ENCODE data around the gene FGFR3. TPM values are rescaled to one million over a fixed set of nuclear protein-coding genes. Genes with fewer than 3 reads are reported as not detected.

Gene FGFR3
- polyA plus RNA-seq, 1 donor from 2014 or later = 0.48 TPM

GRCh38 chr4:1831331-1831730 is 38.2 kb downstream of the FGFR3 start:
- no peak overlapping the region for H3K9ac ChIP-seq (ENCODE audit: low read length)
- H3K9me2 ChIP-seq (ENCODE audit: insufficient read depth, low read length) = no peaks in the 10 kb centered on the region
- no peak overlapping the region for H3K27ac ChIP-seq (ENCODE audit: low read length)
- no peak overlapping the region for H3K4me2 ChIP-seq (ENCODE audit: low read length)
- H3F3A ChIP-seq (ENCODE audit: insufficient read depth, low read length, poor library complexity, severe bottlenecking) = no peaks in the 10 kb centered on the region
- no peak overlapping the region for H2AFZ ChIP-seq (ENCODE audit: low read depth, low read length)
- no peaks in the 10 kb centered on the region for H3K9me3 ChIP-seq (ENCODE audit: low read length)
- H3K27me3 ChIP-seq (ENCODE audit: insufficient read depth, low read depth, low read length) = no peaks in the 10 kb centered on the region
- no peak overlapping the region for H3K4me3 ChIP-seq (ENCODE audit: low read length)
- H3K36me3 ChIP-seq (ENCODE audit: insufficient read depth, low read length) = peaks cover 5% of the 10 kb centered on the region
- no peaks in the 10 kb centered on the region for H3K79me2 ChIP-seq (replicated peaks; ENCODE audit: insufficient read depth, low read length)
- no peaks in the 10 kb centered on the region for H4K20me1 ChIP-seq (ENCODE audit: insufficient read depth)
- TF ChIP-seq RAD21 (conservative IDR thresholded peaks at IDR 0.05) (no peak), SMC3 (conservative IDR thresholded peaks at IDR 0.05; ENCODE audit: poor library complexity) (no peak), EZH2 (IDR thresholded peaks at IDR 0.05; ENCODE audit: borderline replicate concordance, insufficient read depth, low read length, poor library complexity, severe bottlenecking) (no peak)

- H3K27me3 ChIP-seq (ENCODE audit: insufficient read depth, low read depth, low read length) = no peaks in the 10 kb centered on the region
- no peaks in the 10 kb centered on the region for H3K9me3 ChIP-seq (ENCODE audit: low read length)
- no peaks in the 10 kb centered on the region for H3K9me2 ChIP-seq (ENCODE audit: insufficient read depth, low read length)
- no peaks in the 10 kb centered on the region for H3F3A ChIP-seq (ENCODE audit: insufficient read depth, low read length, poor library complexity, severe bottlenecking)
- H3K4me2 ChIP-seq (ENCODE audit: low read length) = no peak overlapping the region
- H3K4me3 ChIP-seq (ENCODE audit: low read length) = no peak overlapping the region
- no peak overlapping the region for H3K27ac ChIP-seq (ENCODE audit: low read length)
- H3K36me3 ChIP-seq (ENCODE audit: insufficient read depth, low read length) = peaks cover 5% of the 10 kb centered on the region
- H3K79me2 ChIP-seq (replicated peaks; ENCODE audit: insufficient read depth, low read length) = no peaks in the 10 kb centered on the region
- H2AFZ ChIP-seq (ENCODE audit: low read depth, low read length) = no peak overlapping the region
- no peaks in the 10 kb centered on the region for H4K20me1 ChIP-seq (ENCODE audit: insufficient read depth)
- no peak overlapping the region for H3K9ac ChIP-seq (ENCODE audit: low read length)
- TF ChIP-seq POLR2AphosphoS5 (IDR thresholded peaks at IDR 0.05) = no peak
- no peak for TF ChIP-seq REST (IDR thresholded peaks at IDR 0.05; ENCODE audit: borderline replicate concordance)
- no peak for TF ChIP-seq EZH2 (IDR thresholded peaks at IDR 0.05; ENCODE audit: borderline replicate concordance, insufficient read depth, low read length, poor library complexity, severe bottlenecking)
- TF ChIP-seq SMC3 (conservative IDR thresholded peaks at IDR 0.05; ENCODE audit: poor library complexity) = no peak
- TF ChIP-seq EP300 (conservative IDR thresholded peaks at IDR 0.05; ENCODE audit: poor library complexity, severe bottlenecking) = no peak
- TF ChIP-seq CTCF (IDR thresholded peaks at IDR 0.05; ENCODE audit: poor library complexity, severe bottlenecking) = no peak
- TF ChIP-seq TAF1 (IDR thresholded peaks at IDR 0.05; ENCODE audit: low read depth) = no peak
- TF ChIP-seq MXI1 (conservative IDR thresholded peaks at IDR 0.05; ENCODE audit: poor library complexity, severe bottlenecking) = no peak
- no peak for TF ChIP-seq RAD21 (conservative IDR thresholded peaks at IDR 0.05)
These were observed 39.6 kb downstream of the FGFR3 start for GRCh38 chr4:1832690-1833089.
